ENCODE results near the gene CDH4.

Gene CDH4

DNA sequence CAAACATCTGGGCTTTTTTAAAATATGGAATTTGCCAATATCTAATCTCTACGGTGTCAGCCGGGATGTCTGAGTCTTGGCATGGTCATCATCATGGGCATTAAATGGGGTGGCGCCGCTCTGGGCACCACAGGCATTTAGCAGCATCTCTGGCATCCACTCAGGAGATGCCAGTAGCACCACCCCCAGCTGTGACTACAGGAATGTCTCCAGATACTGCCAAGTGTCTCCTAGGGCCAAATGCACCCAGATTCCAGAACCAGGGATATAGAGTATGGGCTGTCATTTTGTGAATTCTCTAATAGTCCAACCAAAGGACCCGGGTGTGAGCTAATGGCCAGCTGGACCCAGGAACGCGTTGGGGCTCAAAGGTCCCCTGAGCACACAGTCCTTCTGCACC, 452.6 kb downstream of the CDH4 start:
- TF ChIP-seq, protein P1, sequence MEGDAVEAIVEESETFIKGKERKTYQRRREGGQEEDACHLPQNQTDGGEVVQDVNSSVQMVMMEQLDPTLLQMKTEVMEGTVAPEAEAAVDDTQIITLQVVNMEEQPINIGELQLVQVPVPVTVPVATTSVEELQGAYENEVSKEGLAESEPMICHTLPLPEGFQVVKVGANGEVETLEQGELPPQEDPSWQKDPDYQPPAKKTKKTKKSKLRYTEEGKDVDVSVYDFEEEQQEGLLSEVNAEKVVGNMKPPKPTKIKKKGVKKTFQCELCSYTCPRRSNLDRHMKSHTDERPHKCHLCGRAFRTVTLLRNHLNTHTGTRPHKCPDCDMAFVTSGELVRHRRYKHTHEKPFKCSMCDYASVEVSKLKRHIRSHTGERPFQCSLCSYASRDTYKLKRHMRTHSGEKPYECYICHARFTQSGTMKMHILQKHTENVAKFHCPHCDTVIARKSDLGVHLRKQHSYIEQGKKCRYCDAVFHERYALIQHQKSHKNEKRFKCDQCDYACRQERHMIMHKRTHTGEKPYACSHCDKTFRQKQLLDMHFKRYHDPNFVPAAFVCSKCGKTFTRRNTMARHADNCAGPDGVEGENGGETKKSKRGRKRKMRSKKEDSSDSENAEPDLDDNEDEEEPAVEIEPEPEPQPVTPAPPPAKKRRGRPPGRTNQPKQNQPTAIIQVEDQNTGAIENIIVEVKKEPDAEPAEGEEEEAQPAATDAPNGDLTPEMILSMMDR (IDR thresholded peaks at IDR 0.05; ENCODE audit: low read length, missing control alignments) = no peak
- no peak for DNase-seq (ENCODE audit: low read depth)
- no peak overlapping the region for H3K4me3 ChIP-seq (replicated peaks; ENCODE audit: low read depth, low read length)

DNA sequence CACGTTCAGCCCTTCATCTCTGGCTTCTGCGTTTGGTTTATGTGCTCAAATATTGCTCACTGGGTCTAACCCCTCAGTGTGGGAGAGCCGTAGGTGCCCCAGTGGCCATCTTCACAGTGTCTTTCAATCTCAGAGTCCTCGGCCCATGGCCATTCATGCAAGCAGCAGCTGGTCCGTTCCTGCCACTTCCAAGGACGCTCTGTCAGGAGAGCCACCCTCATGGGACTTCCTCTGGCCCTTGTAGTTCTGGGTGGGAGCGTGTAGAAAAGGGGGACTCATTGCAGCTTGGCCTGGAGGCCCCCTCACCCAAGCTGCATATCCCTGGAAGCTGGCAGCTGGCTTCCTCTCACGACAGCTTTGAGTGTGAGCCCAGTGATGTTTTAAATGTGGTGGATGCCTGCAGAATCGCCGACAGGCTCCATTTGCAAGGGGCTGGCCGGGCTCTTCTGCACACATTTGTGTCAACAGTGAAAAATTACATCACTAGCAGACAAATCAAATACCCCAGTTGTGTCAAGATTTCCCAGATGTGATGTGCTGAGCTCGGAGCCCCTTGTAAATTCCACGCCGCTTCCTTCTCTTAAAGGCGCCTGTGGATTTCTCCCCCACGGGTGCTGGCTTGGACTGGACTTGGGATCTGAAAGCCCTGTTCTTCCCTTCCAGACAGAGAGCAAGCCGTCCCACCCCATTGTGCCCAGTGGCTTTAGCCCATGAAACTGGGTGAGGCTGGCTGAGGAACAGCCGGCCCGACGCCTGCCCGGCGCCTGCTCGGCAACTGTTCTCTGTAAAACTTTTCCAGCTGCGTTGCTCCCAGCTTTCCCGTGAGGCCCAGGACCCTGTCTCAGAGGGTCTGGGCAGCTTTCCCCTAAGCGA, 453.6 kb downstream of the CDH4 start:
- TF ChIP-seq, protein P1 (IDR thresholded peaks at IDR 0.05; ENCODE audit: low read length, missing control alignments) = no peak
- DNase-seq (ENCODE audit: low read depth) = no peak
- no peak overlapping the region for H3K4me3 ChIP-seq (replicated peaks; ENCODE audit: low read depth, low read length)

DNA sequence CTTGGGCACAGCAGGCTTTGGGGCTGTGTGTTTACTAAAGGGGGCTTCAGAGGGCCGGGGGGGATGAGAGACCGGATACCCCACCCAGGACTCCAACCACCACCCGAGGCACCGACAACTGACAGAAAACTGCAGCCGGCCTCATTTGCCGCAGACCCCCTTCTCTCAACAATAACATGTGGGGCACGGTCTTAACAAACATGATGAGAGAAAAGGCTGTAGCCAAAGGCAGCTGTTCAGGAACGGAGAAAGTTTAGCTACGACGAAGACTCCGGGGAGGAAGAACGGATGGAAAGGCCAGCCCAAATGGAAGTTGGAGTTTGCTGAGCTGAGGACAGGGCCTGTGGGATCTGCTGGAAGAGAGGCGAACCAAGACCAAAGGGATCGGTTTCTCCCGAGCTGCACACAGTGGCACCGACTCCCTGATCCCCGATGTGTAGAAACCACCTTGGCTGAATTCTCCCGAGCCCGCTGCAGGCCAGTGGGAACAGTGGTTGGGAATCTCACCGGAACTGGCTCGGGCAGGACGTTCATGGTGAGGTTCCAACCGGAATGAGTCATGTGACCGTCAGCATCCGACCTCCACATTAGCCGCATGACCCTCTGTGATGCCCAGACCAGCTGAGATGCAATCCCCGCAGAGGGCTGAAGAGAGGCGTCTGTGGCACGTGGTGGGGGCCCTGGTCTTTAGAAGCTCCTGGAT, 454.3 kb downstream of the CDH4 start:
- no peak for DNase-seq (ENCODE audit: low read depth)
- TF ChIP-seq, protein P1 (IDR thresholded peaks at IDR 0.05; ENCODE audit: low read length, missing control alignments) = no peak
- no peak overlapping the region for H3K4me3 ChIP-seq (replicated peaks; ENCODE audit: low read depth, low read length)

DNA sequence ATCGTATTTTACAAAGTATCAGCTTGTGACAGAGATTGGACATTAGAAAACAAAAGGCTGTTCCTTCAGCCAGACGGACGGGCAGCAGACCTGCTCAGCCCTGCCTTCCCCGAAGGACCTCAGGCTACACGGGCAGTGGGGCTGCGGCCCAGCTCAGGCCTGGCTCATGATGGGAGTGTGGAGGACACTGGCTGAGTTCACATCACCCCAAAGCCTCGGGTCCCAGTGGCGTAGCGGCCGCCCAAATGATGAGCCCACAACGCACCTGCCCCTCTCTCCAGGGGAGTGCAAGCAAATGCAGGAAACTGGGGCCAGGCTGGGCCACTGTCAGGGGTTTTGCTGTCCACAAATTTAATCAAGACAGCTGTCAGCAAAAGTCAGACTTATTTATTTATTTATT, 456.8 kb downstream of the CDH4 start:
- DNase-seq (ENCODE audit: low read depth) = no peak
- H3K4me3 ChIP-seq (replicated peaks; ENCODE audit: low read depth, low read length) = no peak overlapping the region
- TF ChIP-seq, protein P1 (IDR thresholded peaks at IDR 0.05; ENCODE audit: low read length, missing control alignments) = no peak

DNA sequence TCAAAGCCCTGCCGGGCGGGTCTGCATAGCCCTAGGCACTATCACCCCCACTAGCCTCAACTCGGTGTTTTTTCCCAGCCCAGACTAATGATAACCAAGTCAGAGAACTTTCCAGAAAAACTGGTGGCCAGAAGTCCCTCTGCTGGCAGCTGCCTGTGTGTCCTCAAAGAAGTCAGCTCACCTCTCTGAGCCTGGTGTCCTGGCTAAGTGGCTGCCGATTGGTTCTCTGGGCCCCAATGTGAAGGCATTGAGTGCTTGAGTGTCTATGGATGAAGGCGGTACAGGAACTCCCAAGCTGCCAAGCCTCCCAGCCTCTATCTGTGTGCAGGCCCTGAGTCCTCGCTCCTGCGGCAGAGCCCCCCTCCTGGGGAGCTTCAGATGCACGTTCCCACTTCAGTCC, 458.0 kb downstream of the CDH4 start:
- TF ChIP-seq, protein P1 (IDR thresholded peaks at IDR 0.05; ENCODE audit: low read length, missing control alignments) = no peak
- H3K4me3 ChIP-seq (replicated peaks; ENCODE audit: low read depth, low read length) = no peak overlapping the region
- DNase-seq (ENCODE audit: low read depth) = no peak

DNA sequence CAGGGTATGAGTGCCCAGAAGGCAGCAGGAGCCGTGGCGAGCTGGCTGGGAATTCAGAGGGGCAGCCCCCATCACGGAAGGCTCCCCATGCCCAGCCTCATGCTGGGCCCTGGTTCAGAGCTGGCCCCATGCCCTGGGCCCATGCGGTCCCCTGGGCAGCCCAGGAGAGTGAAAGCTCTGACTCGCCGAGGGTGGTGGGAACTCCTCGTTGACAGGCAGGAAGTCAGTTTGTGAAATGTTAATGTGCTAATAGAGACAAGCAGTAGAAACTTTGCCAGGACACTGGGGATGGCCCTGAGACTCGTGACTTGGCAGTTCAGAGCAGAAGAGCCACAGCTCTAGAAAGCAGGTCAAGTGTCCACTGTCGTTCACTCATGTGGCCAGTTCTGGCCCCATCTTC, 460.6 kb downstream of the CDH4 start:
- DNase-seq (ENCODE audit: low read depth) = no peak
- H3K4me3 ChIP-seq (replicated peaks; ENCODE audit: low read depth, low read length) = no peak overlapping the region
- TF ChIP-seq, protein P1 (IDR thresholded peaks at IDR 0.05; ENCODE audit: low read length, missing control alignments) = no peak
